ENCODE measurements around the gene ADAP1. TPM values are rescaled to one million over a fixed set of nuclear protein-coding genes. Genes with fewer than 3 reads are reported as not detected.

The ADAP1 gene
- polyA plus RNA-seq, 1 donor (not counting 4 experiments of a cell fraction or from before 2014, with no cell fraction given): 4.3 TPM

DNA sequence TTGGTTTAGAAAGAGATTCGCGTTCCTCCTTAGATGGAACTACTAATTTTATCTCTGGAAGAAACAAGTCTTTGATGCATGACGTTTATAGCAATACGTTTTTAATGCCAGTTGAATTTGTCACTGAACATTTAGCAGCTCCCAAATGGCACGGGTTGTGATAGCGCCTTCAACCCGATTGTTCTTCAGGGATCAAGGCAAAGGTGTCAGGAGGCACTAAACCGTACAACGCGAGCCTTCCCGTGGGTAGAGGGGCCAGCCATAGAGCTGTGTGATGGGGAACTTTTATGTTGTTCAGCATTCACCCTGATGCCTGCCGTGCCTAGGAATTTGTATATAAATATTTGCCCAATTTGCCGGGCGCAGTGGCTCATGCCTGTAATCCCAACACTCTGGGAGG is 74.8 kb downstream of the ADAP1 start:
- peaks cover 6 to 17% of the 10 kb centered on the region in 2 experiments for H3K36me3 ChIP-seq (ENCODE audit: control insufficient read depth in 2 of 2, extremely low read depth in 1 of 2, insufficient read depth in 2 of 2, low read length in 2 of 2)
- no peak overlapping the region for H3K4me2 ChIP-seq (ENCODE audit: control insufficient read depth, extremely low read depth, insufficient read depth, low read depth, low read length)
- peaks cover 75% of the 10 kb centered on the region for H3K79me2 ChIP-seq (ENCODE audit: control insufficient read depth, insufficient read depth, low read length)
- no peaks in the 10 kb centered on the region for H3K9me3 ChIP-seq (ENCODE audit: control insufficient read depth, low read depth, low read length)
- H4K20me1 ChIP-seq (ENCODE audit: control insufficient read depth, extremely low read depth, insufficient read depth, low read length): peaks cover 11% of the 10 kb centered on the region
- DNase-seq (ENCODE audit: low read depth, low spot score): no peak
- peaks cover 11% of the 10 kb centered on the region for H3K4me1 ChIP-seq (ENCODE audit: control insufficient read depth, extremely low read depth, insufficient read depth, low read length)
- no peak for TF ChIP-seq CTCF (optimal IDR thresholded peaks at IDR 0.05 in 1 of 3, IDR thresholded peaks at IDR 0.05 in 1 of 3, conservative IDR thresholded peaks at IDR 0.05 in 1 of 3; ENCODE audit: extremely low read depth in 1 of 3, insufficient read depth in 2 of 3, low read length in 3 of 3)
- TF ChIP-seq EZH2 (IDR thresholded peaks at IDR 0.05; ENCODE audit: low read length): no peak
- no peaks in the 10 kb centered on the region for H3K27me3 ChIP-seq (ENCODE audit: control insufficient read depth, extremely low read depth, insufficient read depth, low read length)
- no peak overlapping the region for H3K4me3 ChIP-seq (ENCODE audit: control insufficient read depth in 2 of 3, extremely low read depth in 1 of 3, insufficient read depth in 2 of 3, low read depth in 1 of 3, low read length in 3 of 3)
- H3K9ac ChIP-seq (ENCODE audit: control insufficient read depth, extremely low read depth, insufficient read depth, low read length): no peak overlapping the region
- H2AFZ ChIP-seq (ENCODE audit: control insufficient read depth, low read length): no peak overlapping the region
- no peak for FAIRE-seq
- dilution Hi-C loops (cut with MboI; ENCODE audit: extremely low pct_ligation_motif_present, low sequenced_read_pairs): no loop called here
- no peaks in the 10 kb centered on the region for H3K9me1 ChIP-seq (ENCODE audit: control insufficient read depth, extremely low read depth, insufficient read depth, low read length)
- no peak overlapping the region for H3K27ac ChIP-seq (ENCODE audit: control insufficient read depth, insufficient read depth, low read length)

DNA sequence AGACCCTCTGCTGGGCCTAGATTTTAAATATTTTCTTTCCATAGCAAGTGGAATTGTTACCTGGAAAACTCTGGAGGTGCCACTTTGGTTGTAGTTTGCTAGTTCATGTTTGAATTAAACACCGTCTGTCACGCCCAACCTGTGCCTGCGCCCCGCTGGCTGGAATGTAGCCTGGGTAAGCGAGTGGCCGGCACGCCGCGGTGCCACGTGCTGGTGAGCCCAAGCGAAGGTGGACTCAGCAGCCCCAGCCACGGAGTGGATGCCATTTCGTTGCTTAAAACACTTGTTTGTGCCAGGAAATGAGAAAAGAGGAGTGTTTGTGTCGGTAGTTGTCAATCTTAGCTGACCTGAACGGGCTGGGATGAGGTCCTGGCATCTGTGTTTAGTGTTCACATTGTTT is 75.4 kb downstream of the ADAP1 start:
- Histone ChIP-seq H3K4me1 (ENCODE audit: control insufficient read depth, extremely low read depth, insufficient read depth, low read length) (peaks cover 11% of the 10 kb centered on the region), H3K36me3 (ENCODE audit: control insufficient read depth in 2 of 2, extremely low read depth in 1 of 2, insufficient read depth in 2 of 2, low read length in 2 of 2) (peaks cover 6 to 17% of the 10 kb centered on the region in 2 experiments), H3K4me2 (ENCODE audit: control insufficient read depth, extremely low read depth, insufficient read depth, low read depth, low read length) (no peak overlapping the region), H4K20me1 (ENCODE audit: control insufficient read depth, extremely low read depth, insufficient read depth, low read length) (peaks cover 11% of the 10 kb centered on the region), H3K79me2 (ENCODE audit: control insufficient read depth, insufficient read depth, low read length) (peaks cover 69% of the 10 kb centered on the region), H3K9ac (ENCODE audit: control insufficient read depth, extremely low read depth, insufficient read depth, low read length) (peak overlapping the region; percentile 9), H2AFZ (ENCODE audit: control insufficient read depth, low read length) (no peak overlapping the region), H3K27ac (ENCODE audit: control insufficient read depth, insufficient read depth, low read length) (no peak overlapping the region), H3K4me3 (ENCODE audit: control insufficient read depth in 2 of 3, extremely low read depth in 1 of 3, insufficient read depth in 2 of 3, low read depth in 1 of 3, low read length in 3 of 3) (no peak overlapping the region), H3K9me3 (ENCODE audit: control insufficient read depth, low read depth, low read length) (no peaks in the 10 kb centered on the region), H3K9me1 (ENCODE audit: control insufficient read depth, extremely low read depth, insufficient read depth, low read length) (no peaks in the 10 kb centered on the region), H3K27me3 (ENCODE audit: control insufficient read depth, extremely low read depth, insufficient read depth, low read length) (no peaks in the 10 kb centered on the region)
- DNase-seq (ENCODE audit: low read depth, low spot score) (no peak), FAIRE-seq (no peak)
- dilution Hi-C loops (cut with MboI; ENCODE audit: extremely low pct_ligation_motif_present, low sequenced_read_pairs): no loop called here
- no peak for TF ChIP-seq EZH2 (IDR thresholded peaks at IDR 0.05; ENCODE audit: low read length)
- no peak for TF ChIP-seq CTCF (optimal IDR thresholded peaks at IDR 0.05 in 1 of 3, IDR thresholded peaks at IDR 0.05 in 1 of 3, conservative IDR thresholded peaks at IDR 0.05 in 1 of 3; ENCODE audit: extremely low read depth in 1 of 3, insufficient read depth in 2 of 3, low read length in 3 of 3)

Data from keratinocyte (primary cell).